WTC11 (cell line): ENCODE measurements around the gene FBXO45.

Experiments
- CREB1 ChIP-seq: sonication (generic); formaldehyde crosslinking; IDR thresholded peaks from 2 replicates; pipeline ENCODE4 v1.8.0; 2023; ENCODE audit warnings: mild to moderate bottlenecking, missing genetic modification reagents
- CTCF ChIP-seq: fragments of 200-600 bp; IDR thresholded peaks from 2 replicates; pipeline ENCODE4 v1.8.0; 2022; ENCODE audit warnings: antibody characterized with exemption
- E2F1 ChIP-seq: sonication (generic); formaldehyde crosslinking; IDR thresholded peaks from 2 replicates; pipeline ENCODE4 v1.8.0; 2022; ENCODE audit warnings: mild to moderate bottlenecking, missing genetic modification reagents
- NR1H2 ChIP-seq: sonication (generic); formaldehyde crosslinking; IDR thresholded peaks from 2 replicates; pipeline ENCODE4 v1.9.0; 2021; ENCODE audit warnings: mild to moderate bottlenecking, moderate library complexity, missing genetic modification reagents
- TEAD4 ChIP-seq: sonication (generic); formaldehyde crosslinking; IDR thresholded peaks from 2 replicates; pipeline ENCODE4 v1.8.0; 2022; ENCODE audit warnings: mild to moderate bottlenecking, missing genetic modification reagents
- TP53 ChIP-seq: sonication (generic); formaldehyde crosslinking; IDR thresholded peaks from 2 replicates; pipeline ENCODE4 v1.8.1; 2023; ENCODE audit warnings: mild to moderate bottlenecking, missing genetic modification reagents
- ZNF317 ChIP-seq: sonication (generic); formaldehyde crosslinking; IDR thresholded peaks from 2 replicates; pipeline ENCODE4 v1.8.1; 2023; ENCODE audit warnings: low read depth, mild to moderate bottlenecking, moderate library complexity, missing genetic modification reagents, borderline replicate concordance
- TF ChIP-seq, protein P1 (sequence below): sonication (generic); formaldehyde crosslinking; conservative IDR thresholded peaks from 2 replicates; pipeline ENCODE4 v1.8.1; 2022; ENCODE audit warnings: mild to moderate bottlenecking, missing genetic modification reagents

GRCh38 chr3:196541684-196542445 lies 26.6 kb upstream of the FBXO45 start:
- TF ChIP-seq CREB1: no peak
- TF ChIP-seq CTCF: no peak
- TF ChIP-seq, protein P1, sequence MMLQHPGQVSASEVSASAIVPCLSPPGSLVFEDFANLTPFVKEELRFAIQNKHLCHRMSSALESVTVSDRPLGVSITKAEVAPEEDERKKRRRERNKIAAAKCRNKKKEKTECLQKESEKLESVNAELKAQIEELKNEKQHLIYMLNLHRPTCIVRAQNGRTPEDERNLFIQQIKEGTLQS: no peak
- no peak for TF ChIP-seq E2F1 (CRISPR knock-in tag)
- no peak for TF ChIP-seq NR1H2 (CRISPR knock-in tag)
- TF ChIP-seq ZNF317 (CRISPR knock-in tag): no peak
- TF ChIP-seq TEAD4: no peak
- TF ChIP-seq TP53 (CRISPR knock-in tag): no peak
